Suprapubic skin (tissue), 3 donors: ENCODE results near the gene MAP4.

ENCODE experiments used
- POLR2A ChIP-seq, 2 donors: fragments of 450-650 bp; IDR thresholded peaks; one replicate each; pipeline ENCODE4 v1.6.1; 2017; ENCODE audit warnings: antibody characterized with exemption in 2 of 2, mild to moderate bottlenecking in 2 of 2, moderate library complexity in 2 of 2
- TF ChIP-seq, protein P1 (sequence below), 2 donors: fragments of 200-600 bp in 1 of 2; fragments of 450-650 bp in 1 of 2; sonication (generic) in 1 of 2; IDR thresholded peaks; one replicate each; pipeline ENCODE4 v1.5.1; 2016 to 2019; ENCODE audit warnings: antibody characterized with exemption in 2 of 2, mild to moderate bottlenecking in 1 of 2, moderate library complexity in 1 of 2

DNA sequence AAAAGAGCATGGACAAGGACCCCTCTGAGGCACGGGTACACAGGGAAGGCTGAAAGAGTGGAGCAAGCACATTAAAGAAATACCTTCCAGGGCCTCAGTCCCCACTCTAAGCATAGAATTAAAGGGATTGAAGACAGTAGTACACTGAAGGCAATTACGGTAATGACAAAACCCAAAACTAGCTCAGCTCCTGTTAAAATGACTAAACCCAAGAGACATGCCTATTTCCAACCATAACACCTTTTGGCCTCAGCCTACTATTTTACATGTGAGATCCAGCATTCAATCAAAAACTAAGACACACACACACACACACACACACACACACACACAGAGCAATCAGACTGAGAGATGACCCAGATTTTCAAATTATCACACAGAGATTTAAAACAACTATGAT lies 19.8 kb downstream of the MAP4 start:
- TF ChIP-seq, protein P1, sequence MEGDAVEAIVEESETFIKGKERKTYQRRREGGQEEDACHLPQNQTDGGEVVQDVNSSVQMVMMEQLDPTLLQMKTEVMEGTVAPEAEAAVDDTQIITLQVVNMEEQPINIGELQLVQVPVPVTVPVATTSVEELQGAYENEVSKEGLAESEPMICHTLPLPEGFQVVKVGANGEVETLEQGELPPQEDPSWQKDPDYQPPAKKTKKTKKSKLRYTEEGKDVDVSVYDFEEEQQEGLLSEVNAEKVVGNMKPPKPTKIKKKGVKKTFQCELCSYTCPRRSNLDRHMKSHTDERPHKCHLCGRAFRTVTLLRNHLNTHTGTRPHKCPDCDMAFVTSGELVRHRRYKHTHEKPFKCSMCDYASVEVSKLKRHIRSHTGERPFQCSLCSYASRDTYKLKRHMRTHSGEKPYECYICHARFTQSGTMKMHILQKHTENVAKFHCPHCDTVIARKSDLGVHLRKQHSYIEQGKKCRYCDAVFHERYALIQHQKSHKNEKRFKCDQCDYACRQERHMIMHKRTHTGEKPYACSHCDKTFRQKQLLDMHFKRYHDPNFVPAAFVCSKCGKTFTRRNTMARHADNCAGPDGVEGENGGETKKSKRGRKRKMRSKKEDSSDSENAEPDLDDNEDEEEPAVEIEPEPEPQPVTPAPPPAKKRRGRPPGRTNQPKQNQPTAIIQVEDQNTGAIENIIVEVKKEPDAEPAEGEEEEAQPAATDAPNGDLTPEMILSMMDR (IDR thresholded peaks at IDR 0.05): no peak
- no peak for TF ChIP-seq POLR2A (IDR thresholded peaks at IDR 0.05)
